Cardiac atrium fibroblast (primary cell): ENCODE results near the gene SLC25A29. TPM values are rescaled to one million over a fixed set of nuclear protein-coding genes. Genes with fewer than 3 reads are reported as not detected.

Experiments used
- total RNA-seq: library from RNA; depleted of rRNA; stranded (reverse); fragments of >200 nt; gene quantifications from 2 replicates; pipeline ENCODE4 v1.2.3, GENCODE V29; 2015

Gene SLC25A29
- total RNA-seq = 35.6 and 66.6 TPM in 2 replicates

GRCh38 chr14:100306101-100306997 is at the start of gene SLC25A29:
SLC25A29 (minus strand) TSS chr14:100306444; CDS start chr14:100306232, 212 bp downstream.

DNA sequence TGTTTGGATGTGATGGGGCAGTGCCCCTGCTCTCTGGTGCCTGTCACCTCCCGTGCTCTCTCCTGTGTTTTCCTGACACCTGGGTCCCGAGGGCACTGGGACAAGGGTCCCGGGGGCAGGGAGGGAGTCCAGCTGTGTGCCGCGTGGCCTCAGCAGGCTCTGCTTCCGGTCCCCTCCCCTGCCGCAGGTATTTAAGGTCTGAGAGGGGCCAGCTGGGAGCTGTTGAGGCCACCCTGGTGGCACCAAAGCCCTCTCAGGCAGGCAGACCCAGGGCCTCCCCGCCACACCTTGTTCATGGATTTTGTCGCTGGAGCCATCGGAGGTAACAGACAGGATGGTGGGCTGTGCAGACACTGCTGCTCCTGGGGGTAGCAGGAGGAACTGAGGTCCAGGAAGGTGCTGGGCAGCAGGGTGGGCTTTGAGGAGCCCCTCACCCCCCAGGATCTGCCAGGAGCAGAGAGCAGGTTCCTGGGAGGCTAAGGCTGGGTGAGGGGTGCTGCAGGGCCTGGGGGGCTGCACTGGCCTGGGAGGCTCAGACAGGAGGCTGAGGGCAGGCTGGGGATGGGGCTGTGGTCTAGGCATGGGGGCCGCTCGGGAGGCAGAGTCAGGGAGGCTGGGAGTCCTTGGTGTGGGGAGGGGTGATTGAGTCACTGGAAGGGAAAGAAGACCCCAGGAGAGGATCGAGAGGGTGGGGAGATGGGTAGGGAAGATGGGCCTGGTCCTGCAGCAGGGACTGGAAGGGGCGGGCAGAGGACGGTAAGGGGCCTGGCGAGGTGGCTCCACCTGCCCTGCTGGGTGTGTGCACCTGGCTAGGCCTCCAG is 17.1 kb upstream of the SLC25A29 start, which contains the start of gene SLC25A47:
Gene SLC25A47, plus strand, starts transcription at position 219 of the 821 bp plus-strand sequence. Its CDS starts 76 bp downstream, at position 295.

Other genes starting within 250 kb of the SLC25A29 start
- 25.1 and 29.3 TPM in 2 replicates for gene EVL, start 241.0 kb downstream of the SLC25A29 start, total RNA-seq
- not detected in 2 replicates for gene DEGS2, start 146.8 kb downstream of the SLC25A29 start, total RNA-seq
- gene YY1, start 67.3 kb downstream of the SLC25A29 start, total RNA-seq = 25.8 and 28.5 TPM in 2 replicates
- gene SLC25A47, start 16.9 kb upstream of the SLC25A29 start, total RNA-seq = not detected in 2 replicates
- gene WDR25, start 70.0 kb upstream of the SLC25A29 start, total RNA-seq = 8.7 and 15.6 TPM in 2 replicates